H9 (cell line): ENCODE data around the gene ZBTB25. TPM values are rescaled to one million over a fixed set of nuclear protein-coding genes. Genes with fewer than 3 reads are reported as not detected.

Source experiments
- DNase-seq: peaks from one replicate; pipeline ENCODE4 v3.0.0-alpha.2; 2017
- H2AFZ ChIP-seq: one replicate; pipeline ENCODE4 v1.6.1; 2013; ENCODE audit warnings: mild to moderate bottlenecking, low read length, control low read depth, moderate library complexity
- H2AK5ac ChIP-seq: 2 replicates; pipeline ENCODE4 v1.6.1; 2013; ENCODE audit warnings: low read length, control low read depth, mixed read lengths; ENCODE audit not compliant: insufficient read length
- H2BK120ac ChIP-seq: one replicate; pipeline ENCODE4 v1.6.1; 2013; ENCODE audit warnings: low read depth, mild to moderate bottlenecking, low read length, control low read depth, inconsistent platforms; ENCODE audit not compliant: poor library complexity, severe bottlenecking
- H2BK12ac ChIP-seq: 2 replicates; pipeline ENCODE4 v1.6.1; 2013; ENCODE audit warnings: low read length, control low read depth, mixed read lengths, low read depth; ENCODE audit not compliant: insufficient read length
- H2BK15ac ChIP-seq: 2 replicates; pipeline ENCODE4 v1.6.1; 2013; ENCODE audit warnings: low read depth, low read length, control low read depth
- H2BK20ac ChIP-seq: one replicate; pipeline ENCODE4 v1.6.1; 2013; ENCODE audit warnings: low read depth, mild to moderate bottlenecking, low read length, control low read depth, inconsistent platforms; ENCODE audit not compliant: poor library complexity, severe bottlenecking
- H2BK5ac ChIP-seq: 2 replicates; pipeline ENCODE4 v1.6.1; 2013; ENCODE audit warnings: low read length, control low read depth, mixed read lengths; ENCODE audit not compliant: insufficient read length
- H3K14ac ChIP-seq: 2 replicates; pipeline ENCODE4 v1.6.1; 2013; ENCODE audit warnings: low read length, control low read depth; ENCODE audit not compliant: insufficient read depth
- H3K18ac ChIP-seq: 2 replicates; pipeline ENCODE4 v1.6.1; 2013; ENCODE audit warnings: low read depth, mild to moderate bottlenecking, mixed read lengths, low read length, control low read depth; ENCODE audit not compliant: insufficient read length
- H3K23ac ChIP-seq: 2 replicates; pipeline ENCODE4 v1.6.1; 2013; ENCODE audit warnings: low read length, control low read depth, mixed read lengths, low read depth; ENCODE audit not compliant: insufficient read length
- H3K23me2 ChIP-seq: 2 replicates; pipeline ENCODE4 v1.6.1; 2013; ENCODE audit warnings: low read depth, mild to moderate bottlenecking, mixed read lengths, low read length, control low read depth; ENCODE audit not compliant: insufficient read length, poor library complexity, severe bottlenecking
- H3K27ac ChIP-seq: 2 replicates; pipeline ENCODE4 v1.5.1; 2013; ENCODE audit warnings: low read length, control low read depth, mixed read lengths, low read depth; ENCODE audit not compliant: insufficient read length
- H3K27me3 ChIP-seq: 2 replicates; pipeline ENCODE4 v1.6.1; 2013; ENCODE audit warnings: low read length, control low read depth, inconsistent platforms; ENCODE audit not compliant: insufficient read depth
- H3K4ac ChIP-seq: 2 replicates; pipeline ENCODE4 v1.6.1; 2013; ENCODE audit warnings: low read depth, mild to moderate bottlenecking, control low read depth, inconsistent platforms, low read length, moderate library complexity
- H3K4me1 ChIP-seq: 2 replicates; pipeline ENCODE4 v1.6.1; 2013; ENCODE audit warnings: low read length, control low read depth, inconsistent platforms; ENCODE audit not compliant: insufficient read depth
- H3K4me2 ChIP-seq: 2 replicates; pipeline ENCODE4 v1.6.1; 2013; ENCODE audit warnings: low read length, control low read depth, mixed read lengths; ENCODE audit not compliant: insufficient read length, insufficient read depth
- H3K56ac ChIP-seq: 2 replicates; pipeline ENCODE4 v1.6.1; 2013; ENCODE audit warnings: low read depth, mild to moderate bottlenecking, mixed read lengths, low read length, control low read depth; ENCODE audit not compliant: insufficient read length
- H3K79me1 ChIP-seq: 2 replicates; pipeline ENCODE4 v1.6.1; 2013; ENCODE audit warnings: low read depth, mild to moderate bottlenecking, moderate library complexity, low read length, control low read depth, inconsistent platforms; ENCODE audit not compliant: insufficient read depth, poor library complexity, severe bottlenecking
- H3K79me2 ChIP-seq: 2 replicates; pipeline ENCODE4 v1.6.1; 2013; ENCODE audit warnings: low read length, control low read depth, inconsistent platforms; ENCODE audit not compliant: insufficient read depth
- H3K9ac ChIP-seq: 2 replicates; pipeline ENCODE4 v1.6.1; 2013; ENCODE audit warnings: low read length, control low read depth, mixed read lengths; ENCODE audit not compliant: insufficient read length; ENCODE audit errors: extremely low read depth
- H3K9me3 ChIP-seq: one replicate; pipeline ENCODE4 v1.6.1; 2013; ENCODE audit warnings: low read depth, low read length, inconsistent platforms; ENCODE audit not compliant: control insufficient read depth
- H3T11ph ChIP-seq: one replicate; pipeline ENCODE4 v1.6.1; 2013; ENCODE audit warnings: mild to moderate bottlenecking, low read length, control low read depth, inconsistent platforms
- H4K20me1 ChIP-seq: one replicate; pipeline ENCODE4 v1.6.1; 2013; ENCODE audit not compliant: control insufficient read depth, insufficient read length, insufficient read depth
- H4K5ac ChIP-seq: 2 replicates; pipeline ENCODE4 v1.6.1; 2013; ENCODE audit warnings: low read depth, mild to moderate bottlenecking, mixed read lengths, low read length, control low read depth; ENCODE audit not compliant: insufficient read length
- H4K8ac ChIP-seq: replicated peaks from 2 replicates; pipeline ENCODE4 v1.6.1; 2013; ENCODE audit warnings: low read length, control low read depth, mixed read lengths, low read depth; ENCODE audit not compliant: insufficient read length
- H4K91ac ChIP-seq: 2 replicates; pipeline ENCODE4 v1.6.1; 2013; ENCODE audit warnings: low read depth, mild to moderate bottlenecking, moderate library complexity, mixed read lengths, low read length, control low read depth; ENCODE audit not compliant: insufficient read length
- H3K27ac Mint-ChIP-seq, 3 experiments: 2 replicates in 2 of 3; 3 replicates in 1 of 3; pipeline ENCODE4 v1.8.0; 2020 to 2021; ENCODE audit warnings: mixed read lengths in 3 of 3, mild to moderate bottlenecking in 1 of 3, moderate library complexity in 1 of 3
- H3K27me3 Mint-ChIP-seq: 2 replicates; pipeline ENCODE4 v1.8.0; 2021; ENCODE audit warnings: low read depth, mild to moderate bottlenecking, moderate library complexity, mixed read lengths
- H3K36me3 Mint-ChIP-seq, 3 experiments: 2 replicates in 2 of 3; 3 replicates in 1 of 3; pipeline ENCODE4 v1.8.0; 2020 to 2021; ENCODE audit warnings: low read depth in 3 of 3, mixed read lengths in 3 of 3; ENCODE audit not compliant: insufficient read depth in 1 of 3
- H3K4me1 Mint-ChIP-seq, 2 experiments: 2 replicates each; pipeline ENCODE4 v1.8.0; 2020; ENCODE audit warnings: mixed read lengths in 2 of 2
- H3K4me3 Mint-ChIP-seq, 2 experiments: 2 replicates in 1 of 2; 3 replicates in 1 of 2; pipeline ENCODE4 v1.8.0; 2020 to 2021; ENCODE audit warnings: mild to moderate bottlenecking in 2 of 2, mixed read lengths in 2 of 2, moderate library complexity in 1 of 2
- H3K9me3 Mint-ChIP-seq, 2 experiments: 2 replicates in 1 of 2; 3 replicates in 1 of 2; pipeline ENCODE4 v1.8.0; 2020; ENCODE audit warnings: mild to moderate bottlenecking in 2 of 2, mixed read lengths in 2 of 2, moderate library complexity in 1 of 2
- WGBS: extraction: QIAGEN DNeasy Blood & Tissue Kit; methylation state at CpG from one replicate; pipeline ENCODE4 v1.1.7; 2013; ENCODE audit warnings: missing lambda C conversion rate, low lambda C conversion rate, mixed read lengths; ENCODE audit not compliant: insufficient read length; ENCODE audit errors: extremely low coverage; 5-methylcytosine and 5-hydroxymethylcytosine counted together
- total RNA-seq: library from RNA; stranded (reverse); gene quantifications from 2 replicates; pipeline ENCODE4 v1.2.1, GENCODE V29; 2021
- TF ChIP-seq, protein P1 (sequence below): fragments of 200-600 bp; sonication (generic); conservative IDR thresholded peaks from 3 replicates; pipeline ENCODE4 v1.8.0; 2021; ENCODE audit warnings: antibody characterized with exemption, mild to moderate bottlenecking

The ZBTB25 gene
- total RNA-seq, 1 experiment from 2014 or later, result 8.2 TPM

DNA sequence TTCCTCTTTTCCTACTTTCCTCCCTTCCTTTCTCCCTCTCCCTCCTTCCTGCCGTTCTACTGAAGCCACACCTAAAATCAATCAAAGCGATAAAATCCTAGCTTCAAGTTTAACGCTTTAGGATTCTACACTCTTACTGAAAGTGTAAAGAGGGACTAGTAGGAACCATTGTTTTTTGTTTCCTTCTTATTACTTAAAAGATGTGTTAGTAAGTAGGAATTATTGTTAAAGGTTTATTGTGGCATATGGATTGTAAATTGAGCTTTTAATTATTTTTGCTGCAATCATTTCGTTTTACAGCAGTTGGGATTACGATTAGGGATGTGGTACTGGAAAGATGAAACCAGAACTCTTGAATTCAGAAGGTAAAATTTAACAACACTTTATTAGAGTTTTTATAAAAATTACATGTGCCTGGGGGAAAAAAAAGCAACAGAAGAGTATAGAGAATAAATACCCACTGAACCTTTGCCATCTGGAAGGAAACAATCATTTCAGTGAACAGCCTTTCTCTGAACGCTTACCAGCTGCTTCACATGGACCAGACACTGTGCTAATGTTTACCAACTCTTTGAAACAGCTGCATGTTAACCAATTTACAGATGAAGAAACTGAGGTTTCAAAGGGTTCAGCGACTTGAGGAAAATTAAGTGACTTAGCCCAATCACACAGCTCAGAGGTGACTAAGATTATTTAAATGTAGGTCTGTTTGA is 47.1 kb upstream of the ZBTB25 start:
- H4K5ac ChIP-seq, result no peak overlapping the region
- H3K23ac ChIP-seq, result no peak overlapping the region
- H3K18ac ChIP-seq, result no peak overlapping the region
- H2BK12ac ChIP-seq, result no peak overlapping the region
- no peak overlapping the region for H2BK15ac ChIP-seq
- H3K4me1 ChIP-seq, result no peaks in the 10 kb centered on the region
- no CpG with 5 or more reads among the region's 7 CpGs for WGBS
- H2AK5ac ChIP-seq, result no peak overlapping the region
- TF ChIP-seq, protein P1, sequence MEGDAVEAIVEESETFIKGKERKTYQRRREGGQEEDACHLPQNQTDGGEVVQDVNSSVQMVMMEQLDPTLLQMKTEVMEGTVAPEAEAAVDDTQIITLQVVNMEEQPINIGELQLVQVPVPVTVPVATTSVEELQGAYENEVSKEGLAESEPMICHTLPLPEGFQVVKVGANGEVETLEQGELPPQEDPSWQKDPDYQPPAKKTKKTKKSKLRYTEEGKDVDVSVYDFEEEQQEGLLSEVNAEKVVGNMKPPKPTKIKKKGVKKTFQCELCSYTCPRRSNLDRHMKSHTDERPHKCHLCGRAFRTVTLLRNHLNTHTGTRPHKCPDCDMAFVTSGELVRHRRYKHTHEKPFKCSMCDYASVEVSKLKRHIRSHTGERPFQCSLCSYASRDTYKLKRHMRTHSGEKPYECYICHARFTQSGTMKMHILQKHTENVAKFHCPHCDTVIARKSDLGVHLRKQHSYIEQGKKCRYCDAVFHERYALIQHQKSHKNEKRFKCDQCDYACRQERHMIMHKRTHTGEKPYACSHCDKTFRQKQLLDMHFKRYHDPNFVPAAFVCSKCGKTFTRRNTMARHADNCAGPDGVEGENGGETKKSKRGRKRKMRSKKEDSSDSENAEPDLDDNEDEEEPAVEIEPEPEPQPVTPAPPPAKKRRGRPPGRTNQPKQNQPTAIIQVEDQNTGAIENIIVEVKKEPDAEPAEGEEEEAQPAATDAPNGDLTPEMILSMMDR, result no peak
- H3K4me1 Mint-ChIP-seq, result peaks cover 14 to 19% of the 10 kb centered on the region in 2 experiments
- H3K4me3 Mint-ChIP-seq, result peak overlapping the region; percentile 6 to 74; a peak in 3 of 5 replicates
- H2BK5ac ChIP-seq, result no peak overlapping the region
- no peaks in the 10 kb centered on the region for H3K9me3 ChIP-seq
- peaks cover 15% of the 10 kb centered on the region for H3K27me3 Mint-ChIP-seq
- no peak overlapping the region for H3K14ac ChIP-seq
- no peak overlapping the region for H2BK20ac ChIP-seq
- no peaks in the 10 kb centered on the region for H3K36me3 Mint-ChIP-seq
- H3K9me3 Mint-ChIP-seq, result no peaks in the 10 kb centered on the region
- H2AFZ ChIP-seq, result no peak overlapping the region
- no peaks in the 10 kb centered on the region; the same call in 1 of the 2 replicates for H3K27me3 ChIP-seq
- no peak overlapping the region for H3K27ac ChIP-seq
- DNase-seq, result no peak
- H3K79me1 ChIP-seq, result no peaks in the 10 kb centered on the region
- no peak overlapping the region for H3K4ac ChIP-seq
- H3K79me2 ChIP-seq, result no peaks in the 10 kb centered on the region
- peaks cover 2% of the 10 kb centered on the region for H3K23me2 ChIP-seq
- H3K56ac ChIP-seq, result no peak overlapping the region
- no peak overlapping the region for H3K9ac ChIP-seq
- no peak overlapping the region for H3K27ac Mint-ChIP-seq
- H3T11ph ChIP-seq, result no peak overlapping the region
- H4K20me1 ChIP-seq, result no peaks in the 10 kb centered on the region
- H3K4me2 ChIP-seq, result peak overlapping the region; percentile 43
- H2BK120ac ChIP-seq, result no peak overlapping the region
- no peak overlapping the region for H4K91ac ChIP-seq
- no peak overlapping the region for H4K8ac ChIP-seq
